Right kidney (tissue), 1 donor: ENCODE data around the gene CEP83.
"Not testable (repeated sequence)": the region's sequence is repeated elsewhere in the genome, so short reads cannot be mapped to it uniquely, and the experiment has no call there.

Experiments
- DNase-seq: peaks from one replicate; pipeline ENCODE4 v3.0.0-alpha.2; 2016

The CEP83 gene

DNA sequence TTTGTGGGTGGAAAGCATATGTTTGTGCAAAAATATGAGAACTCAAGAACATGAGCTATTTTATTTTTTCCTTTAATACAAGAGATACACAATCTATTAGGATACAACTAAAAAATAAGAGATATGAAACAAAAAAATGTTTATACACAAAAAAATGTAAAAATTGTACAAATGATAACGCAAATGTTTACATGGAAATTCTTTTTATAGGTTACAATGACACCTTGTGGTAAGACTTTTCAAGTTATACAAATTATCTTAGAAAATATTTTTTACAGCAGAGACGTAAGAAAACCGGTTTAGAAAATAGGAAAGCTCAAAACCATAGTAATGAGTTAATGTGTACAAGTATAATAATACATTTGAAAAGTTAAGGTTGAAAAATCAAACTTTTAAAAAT, 25.5 kb downstream of the CEP83 start:
- DNase-seq = no peak

GRCh38 chr12:94433744-94434143, 25.9 kb downstream of the CEP83 start:
- no peak for DNase-seq

DNA sequence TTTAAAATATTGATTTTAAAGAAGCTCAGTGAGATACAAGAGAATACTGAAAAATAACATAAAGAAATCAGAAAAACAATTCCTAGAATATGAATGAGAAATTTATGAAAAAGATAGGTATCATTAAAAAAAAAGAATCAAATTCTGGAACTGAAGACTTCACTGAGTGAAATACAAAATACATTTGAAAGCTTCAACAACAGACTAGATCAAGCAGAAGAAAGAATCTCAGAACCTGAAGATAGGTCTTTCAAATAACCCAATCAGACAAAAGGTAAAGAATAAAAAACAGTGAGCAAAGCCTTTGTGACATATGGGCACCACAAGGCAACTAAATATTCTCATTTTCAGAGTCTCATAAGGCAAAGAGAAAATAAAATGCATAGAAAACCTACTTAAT, 29.4 kb downstream of the CEP83 start:
- no peak for DNase-seq

DNA sequence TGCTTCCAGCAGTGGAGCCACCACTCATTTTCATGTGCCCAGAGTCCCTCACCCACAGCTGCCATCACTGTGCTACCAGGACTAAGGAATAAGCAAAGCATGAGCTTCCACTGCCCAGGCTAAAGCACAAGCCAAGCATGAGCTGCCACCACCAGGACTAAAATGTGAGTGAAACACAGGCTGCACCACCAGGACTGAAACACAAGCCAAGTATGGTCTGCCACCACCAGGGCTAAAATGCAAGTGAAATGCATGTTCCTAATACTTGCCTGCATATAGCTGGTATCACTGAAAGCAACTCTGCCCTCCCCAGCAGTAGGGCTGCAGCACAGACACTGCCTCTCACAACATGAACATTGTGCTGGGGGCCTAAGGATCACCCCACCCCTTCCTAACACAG, 30.0 kb downstream of the CEP83 start:
- DNase-seq = no peak

GRCh38 chr12:94429191-94429590, 30.5 kb downstream of the CEP83 start:
- no peak for DNase-seq

DNA sequence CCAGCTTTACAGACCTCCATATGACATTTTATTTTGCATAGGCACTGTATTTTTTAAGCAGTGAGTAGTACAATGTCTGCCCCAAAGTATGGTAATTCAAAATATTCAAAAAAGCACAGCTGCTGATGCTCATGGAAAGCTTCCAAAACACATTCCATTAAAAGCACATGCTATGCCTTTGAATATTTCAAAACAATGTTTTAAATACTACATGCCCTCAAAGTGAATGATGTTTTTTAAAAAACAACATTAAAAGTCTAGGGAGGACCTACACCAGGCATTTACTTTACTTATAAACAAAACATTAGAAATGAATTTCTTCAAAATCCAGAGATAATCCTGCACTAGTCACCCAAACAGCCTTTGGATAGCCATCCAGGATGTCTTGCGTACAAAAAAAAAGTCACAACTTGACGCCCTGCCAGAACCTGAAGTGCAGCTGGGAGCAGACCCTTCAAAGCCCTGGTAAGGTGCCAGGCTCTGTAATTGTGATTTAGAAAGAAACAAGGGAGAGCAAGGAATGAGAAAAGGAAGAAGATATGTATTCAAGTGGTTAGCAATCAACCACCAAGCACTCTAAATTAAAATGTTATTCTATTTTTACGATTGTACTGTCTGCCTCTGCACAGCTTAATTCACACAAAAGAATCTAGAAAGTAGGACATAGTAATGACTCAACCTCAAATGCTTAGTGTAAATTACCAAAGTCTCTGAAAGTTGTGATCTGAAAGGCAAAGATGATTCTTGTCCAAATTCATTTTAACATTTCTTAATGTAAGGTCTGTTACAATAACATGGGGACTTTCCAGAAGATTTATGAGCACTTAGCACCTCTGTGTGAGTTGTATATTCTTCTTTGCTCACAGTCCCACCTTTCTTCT, 31.9 kb downstream of the CEP83 start:
- peak; percentile 28 for DNase-seq

DNA sequence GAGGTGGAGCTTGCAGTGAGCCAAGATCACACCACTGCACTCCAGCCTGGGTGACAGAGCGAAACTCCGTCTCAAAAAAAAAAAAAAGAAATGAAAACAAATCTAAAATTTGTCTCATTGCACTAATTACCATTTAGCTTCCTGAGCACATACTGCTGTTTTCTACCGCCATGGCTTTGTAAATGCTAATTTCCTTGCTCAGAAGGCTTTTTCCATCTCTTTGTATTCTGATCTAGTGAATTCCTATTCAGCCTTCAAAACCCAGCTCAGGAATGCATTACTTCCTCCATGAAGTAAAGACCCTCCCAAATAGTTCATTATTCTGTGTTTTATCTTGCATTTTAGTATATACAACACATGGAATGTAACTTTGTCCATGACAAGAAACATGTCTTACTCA, 33.6 kb downstream of the CEP83 start:
- DNase-seq = no peak

- DNase-seq = not testable (repeated sequence)
These were observed 34.8 kb downstream of the CEP83 start for GRCh38 chr12:94424830-94425229.

DNA sequence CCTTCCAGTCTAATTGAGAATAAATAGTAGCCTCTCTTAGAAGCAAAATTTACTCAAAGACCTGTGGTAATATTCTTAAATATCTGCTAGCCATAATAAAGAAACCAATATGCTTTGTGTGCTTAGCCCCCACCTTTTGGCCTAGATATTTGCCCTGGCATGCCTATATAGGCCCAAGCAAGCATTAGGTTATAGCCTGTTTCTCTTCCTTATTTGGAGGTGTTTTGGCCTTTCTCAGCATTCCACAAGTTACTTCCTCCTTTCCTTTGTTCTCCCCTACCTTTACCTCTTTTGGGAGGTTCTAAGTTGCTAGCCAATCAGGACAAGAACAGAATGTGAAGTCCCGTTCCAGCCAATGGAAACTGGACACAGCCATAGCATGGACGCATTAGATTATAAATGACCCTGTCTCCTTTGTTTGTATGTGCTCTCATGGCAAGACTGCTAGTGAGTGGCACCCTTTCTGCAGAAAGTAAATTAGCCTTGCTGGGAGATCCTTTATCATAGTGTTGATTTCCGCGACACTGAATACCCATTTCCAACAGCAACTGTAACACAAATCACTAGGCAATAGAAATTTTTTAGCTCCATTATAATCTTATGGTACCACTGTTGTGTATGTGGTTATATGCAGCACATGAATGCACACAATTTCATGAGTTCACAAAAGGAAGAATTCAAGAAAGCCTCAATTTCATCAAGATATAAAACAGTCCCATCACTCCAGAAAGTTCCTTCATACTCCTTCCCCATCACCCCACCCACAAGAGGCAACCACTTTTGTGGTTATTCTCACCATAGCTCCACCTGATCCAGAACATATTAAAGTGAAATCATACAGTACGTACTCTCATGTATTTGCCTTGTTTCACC, 37.6 kb downstream of the CEP83 start:
- no peak for DNase-seq

DNA sequence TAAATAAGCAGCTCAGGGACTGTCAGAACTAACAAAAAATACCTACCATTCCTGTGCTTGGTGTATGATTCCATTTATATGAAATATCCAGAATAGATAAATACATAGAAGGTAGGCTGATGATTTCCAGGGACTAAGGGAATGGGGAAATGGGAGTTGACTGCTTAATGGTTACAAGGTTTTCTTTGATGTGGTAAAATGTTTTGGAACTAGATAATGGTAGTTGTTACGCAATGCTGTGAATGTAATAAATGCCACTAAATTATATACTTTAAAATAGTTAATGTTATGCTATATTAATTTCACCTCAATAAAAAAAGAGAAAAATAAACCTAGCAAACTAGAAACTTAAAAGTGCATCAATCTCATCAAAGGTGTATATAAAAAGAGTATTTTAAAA, 41.1 kb downstream of the CEP83 start:
- no peak for DNase-seq

DNA sequence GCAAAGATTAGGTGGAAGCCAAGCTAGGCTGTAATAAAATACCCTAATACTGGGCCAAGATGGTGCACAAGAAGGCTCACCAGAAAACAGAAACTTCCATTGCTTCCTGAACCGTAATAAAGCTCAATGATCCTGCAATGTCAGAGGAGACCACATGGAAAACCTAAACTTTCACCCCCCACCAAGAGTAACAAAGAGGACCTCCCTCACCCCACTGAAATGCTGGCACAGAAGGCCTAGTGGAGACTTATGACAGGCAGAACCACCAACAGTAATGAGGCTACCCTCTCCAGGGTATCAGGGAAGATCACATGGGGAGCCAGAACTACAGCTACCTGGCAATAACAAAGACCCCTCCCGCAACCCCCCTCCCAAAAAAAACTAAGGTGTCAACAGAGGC, 43.1 kb downstream of the CEP83 start:
- DNase-seq = no peak

GRCh38 chr12:94415066-94415465, 44.6 kb downstream of the CEP83 start:
- no peak for DNase-seq

DNA sequence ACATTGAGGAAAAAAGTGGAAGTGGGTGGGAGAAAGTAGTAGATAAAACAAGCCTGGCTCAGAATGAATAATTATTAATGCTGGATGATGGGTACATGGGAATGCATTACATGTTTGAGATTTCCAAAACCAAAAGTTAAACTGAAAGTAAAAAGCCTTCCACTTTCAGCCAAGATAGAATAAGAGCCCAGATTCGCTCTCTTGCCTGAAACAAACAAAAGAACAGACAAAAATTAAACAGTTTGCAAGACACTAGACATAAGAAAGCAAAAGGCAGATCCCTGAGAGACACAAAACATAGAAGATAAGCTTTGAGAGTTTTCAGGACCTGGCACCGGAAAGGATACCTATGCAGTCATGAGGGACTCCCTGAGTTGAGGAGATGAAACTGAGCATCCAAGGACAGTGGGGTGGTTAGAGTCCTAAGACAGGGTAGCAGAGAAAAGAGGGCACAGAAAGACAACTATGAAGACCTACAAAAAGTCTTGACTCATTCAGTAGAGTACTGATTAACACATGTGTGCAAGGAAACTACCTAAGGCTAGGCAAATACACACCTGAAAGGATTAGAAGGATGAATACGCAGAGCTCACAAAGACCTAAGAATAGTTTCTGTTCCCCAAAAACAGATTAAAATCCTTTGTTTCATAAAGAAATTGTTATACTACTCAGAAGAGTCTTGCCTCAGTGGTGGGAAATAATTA, 54.1 kb downstream of the CEP83 start:
- DNase-seq = no peak

DNA sequence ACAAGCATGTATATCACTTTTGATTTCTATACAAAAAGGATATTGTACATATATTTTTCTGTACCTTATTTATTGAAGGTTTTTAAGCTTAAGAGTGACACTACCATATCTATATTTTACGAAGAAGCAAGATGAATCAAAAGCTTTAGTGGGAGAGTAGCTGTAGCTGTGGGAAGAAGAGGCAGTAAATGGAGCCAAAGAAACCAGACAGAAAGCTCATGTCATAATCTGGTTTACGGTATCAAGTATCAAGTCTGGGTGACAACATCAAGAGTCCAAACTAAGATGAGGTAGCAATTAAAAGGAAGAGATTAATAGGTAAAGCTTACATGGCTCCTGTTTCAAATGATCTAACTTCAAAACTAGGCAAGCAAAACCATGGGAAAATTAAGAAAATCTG, 54.8 kb downstream of the CEP83 start:
- DNase-seq = no peak

GRCh38 chr12:94401326-94401725, 58.3 kb downstream of the CEP83 start:
- DNase-seq = no peak

- DNase-seq = not testable (repeated sequence)
These were observed 61.0 kb downstream of the CEP83 start for GRCh38 chr12:94398685-94399084.

DNA sequence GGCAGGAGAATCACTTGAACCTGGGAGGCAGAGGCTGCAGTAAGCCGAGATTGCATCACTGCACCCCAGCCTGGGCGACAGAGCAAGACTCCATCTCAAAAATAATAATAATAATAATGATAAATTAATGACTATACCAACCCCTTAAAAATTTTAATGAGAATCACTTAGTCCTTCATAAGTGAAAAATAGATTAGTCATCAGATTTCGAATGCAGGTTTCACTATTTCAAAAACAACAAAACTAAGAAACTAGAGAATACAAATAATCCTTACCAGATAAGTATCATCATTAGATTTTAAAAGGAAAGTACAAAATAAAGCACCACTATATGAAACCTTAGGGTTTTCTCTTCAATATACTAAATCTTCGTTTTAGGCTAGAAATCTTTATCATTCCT, 62.3 kb downstream of the CEP83 start:
- no peak for DNase-seq

DNA sequence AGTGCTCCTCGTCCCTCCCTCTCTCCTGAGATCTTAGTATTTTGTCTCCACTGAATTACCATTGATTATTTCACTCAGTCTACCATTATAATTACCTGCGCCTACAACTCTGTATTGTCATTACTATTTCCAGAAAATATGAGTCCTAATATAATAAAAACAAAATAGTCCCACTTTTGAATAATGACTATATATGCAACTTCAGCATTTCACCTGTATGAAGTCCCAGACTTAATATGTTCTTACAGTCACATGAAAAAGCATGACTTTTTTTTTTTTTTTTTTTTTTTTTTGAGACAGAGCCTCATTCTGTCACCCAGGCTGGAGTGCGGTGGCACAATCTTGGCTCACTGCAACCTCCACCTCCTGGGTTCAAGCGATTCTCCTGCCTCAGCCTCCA, 63.7 kb downstream of the CEP83 start:
- DNase-seq = not testable (repeated sequence)

DNA sequence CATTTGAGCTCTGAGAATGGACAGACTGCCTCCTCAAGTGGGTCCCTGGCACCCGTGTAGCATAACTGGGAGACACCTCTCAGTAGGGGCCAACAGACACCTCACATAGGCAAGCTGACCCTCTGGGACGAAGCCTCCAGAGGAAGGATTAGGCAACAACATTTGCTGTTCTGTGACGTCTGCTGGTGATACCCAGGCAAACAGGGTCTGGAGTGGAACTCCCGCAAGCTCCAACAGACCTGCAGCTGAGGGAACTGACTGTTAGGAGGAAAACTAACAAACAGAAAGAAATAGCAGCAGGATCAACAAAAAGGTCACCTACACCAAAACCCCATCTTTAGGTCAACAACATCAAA, 69.6 kb downstream of the CEP83 start:
- no peak for DNase-seq

- DNase-seq = not testable (repeated sequence)
These were observed 70.1 kb downstream of the CEP83 start for GRCh38 chr12:94389482-94390129.

- DNase-seq = no peak
These were observed 73.2 kb downstream of the CEP83 start for GRCh38 chr12:94386422-94386821.

DNA sequence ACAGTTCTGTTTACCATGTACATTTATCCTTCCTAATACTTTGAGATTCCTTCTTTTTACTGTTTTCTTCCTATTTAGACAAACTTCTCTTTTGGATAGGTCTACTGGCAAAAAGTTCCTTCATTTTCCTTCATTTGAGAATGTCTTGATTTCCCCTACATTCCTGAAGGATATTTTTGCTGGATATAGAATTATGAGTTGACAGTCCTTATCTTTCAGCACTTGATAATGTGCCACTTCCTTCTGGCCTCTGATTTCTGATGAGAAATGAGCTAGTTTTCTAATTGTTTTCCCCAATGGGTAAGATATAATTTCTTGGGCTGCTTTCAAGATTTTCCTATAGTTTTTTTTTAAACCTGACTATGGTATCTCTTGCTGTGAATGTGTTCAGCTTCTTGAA, 75.6 kb downstream of the CEP83 start:
- no peak for DNase-seq
